Endometrium (tissue), 2 donors: ENCODE measurements around the gene TJAP1.
"Not testable (repeated sequence)": the region's sequence is repeated elsewhere in the genome, so short reads cannot be mapped to it uniquely, and the experiment has no call there.

Experiments used
- FAIRE-seq: peaks from 2 replicates; lab custom pipeline; 2012; peaks lifted over from hg19 to GRCh38; lab: Jason Lieb, UNC
- donor health status: control.
- donor health status: control.

Gene TJAP1

DNA sequence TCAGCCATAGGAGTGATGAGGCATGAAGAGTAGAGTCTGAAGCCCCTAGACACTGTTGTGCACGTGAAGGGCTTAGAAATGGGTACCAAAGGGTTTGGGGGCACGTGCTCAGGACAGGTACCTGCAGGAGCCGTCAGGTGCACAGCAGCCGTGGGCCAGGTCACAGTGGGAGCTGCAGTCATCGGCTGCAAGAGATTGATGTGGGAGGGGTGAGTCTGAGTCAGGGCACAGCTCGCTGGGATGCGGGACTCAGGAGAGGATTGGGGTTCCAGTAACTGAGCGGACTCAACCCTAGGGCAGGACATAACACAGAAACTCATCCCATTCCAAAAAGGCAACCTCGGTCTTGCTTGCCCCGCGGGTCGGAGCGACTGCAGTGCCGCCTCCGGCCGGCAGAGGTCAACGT is 23.1 kb upstream of the TJAP1 start:
- FAIRE-seq = no peak

DNA sequence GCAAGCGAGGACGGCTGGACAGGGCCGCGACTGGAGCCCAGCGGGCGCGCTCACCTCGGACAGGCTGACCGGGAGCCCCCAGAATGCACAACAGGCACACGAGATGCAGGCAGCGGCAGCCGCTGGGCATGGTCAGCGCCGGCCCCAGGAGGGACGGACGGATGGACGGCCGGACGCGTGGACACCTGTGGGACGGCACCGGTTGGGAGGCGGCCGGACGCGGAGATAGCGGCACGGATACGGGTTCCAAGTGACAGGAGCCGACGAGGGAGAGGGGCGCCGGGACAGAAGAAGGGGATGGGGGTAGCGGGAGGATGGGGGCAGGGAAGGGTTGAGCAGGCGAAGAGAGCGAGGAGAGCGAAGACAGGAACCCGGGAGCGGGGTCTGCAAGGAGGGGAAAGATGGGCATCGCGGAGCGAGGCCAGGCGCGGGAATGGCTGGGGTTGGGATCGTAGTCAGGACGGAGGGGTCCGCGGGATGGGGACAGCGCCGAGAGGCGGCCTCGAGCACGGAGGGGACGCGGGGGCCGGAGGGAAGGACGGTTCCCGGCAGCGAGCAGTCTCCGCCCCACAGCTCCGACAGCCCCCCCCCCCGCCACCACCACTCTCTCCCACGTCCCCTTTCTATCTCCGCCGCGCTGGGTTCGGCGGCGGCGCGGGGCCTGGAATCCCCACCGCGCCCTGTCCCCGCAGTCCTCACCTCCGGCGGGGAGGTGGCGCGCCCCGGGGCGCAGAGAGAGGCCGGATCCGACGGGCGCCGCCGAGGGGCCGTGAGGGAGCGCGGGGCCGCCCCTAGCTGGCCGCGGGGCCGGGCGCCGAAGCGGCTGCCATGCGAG is 22.5 kb upstream of the TJAP1 start:
- no peak for FAIRE-seq

DNA sequence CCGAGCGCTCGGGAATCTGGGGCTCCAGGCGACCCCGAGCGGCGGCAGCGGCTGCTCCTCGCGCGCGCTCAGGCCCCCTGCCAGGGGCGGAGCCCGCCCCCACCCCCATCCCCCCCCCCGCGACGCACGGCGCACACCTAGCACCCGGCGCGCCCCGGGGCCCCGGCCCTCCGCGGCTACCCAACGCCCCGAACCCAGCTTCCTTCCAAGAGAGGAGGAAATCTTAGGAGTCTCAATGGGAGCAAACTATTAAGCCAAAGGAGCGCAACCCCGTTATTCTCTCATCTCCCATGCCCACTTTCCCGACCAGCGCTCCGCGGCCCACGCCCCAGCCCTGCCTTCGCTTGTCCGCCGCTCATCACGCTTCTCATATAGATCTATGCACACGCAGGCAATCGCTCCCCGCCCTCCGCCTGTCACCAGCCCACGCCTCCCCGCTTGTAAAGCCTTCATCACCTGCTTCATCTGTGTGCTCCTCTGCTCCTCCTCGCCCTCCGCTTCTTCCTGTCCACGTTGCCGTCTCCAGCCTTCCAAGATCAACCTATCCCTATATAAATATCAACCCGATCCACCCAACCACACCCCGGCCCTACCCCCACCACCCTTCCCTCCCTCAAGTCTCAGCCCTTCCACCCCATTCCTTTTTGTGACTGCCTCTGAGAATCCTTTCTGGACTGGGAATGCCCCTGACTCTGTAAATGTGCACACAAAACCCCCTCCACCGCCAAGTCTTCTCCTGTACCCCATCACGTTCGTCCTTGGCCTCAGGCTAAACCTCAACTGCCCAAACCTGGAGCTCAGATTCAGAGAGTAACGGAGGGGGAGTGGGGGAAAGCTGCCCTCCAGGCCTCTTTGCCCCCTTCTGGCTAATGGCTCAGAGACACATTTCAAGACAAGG is 21.6 kb upstream of the TJAP1 start, which contains the start of gene DLK2:
Gene DLK2 (minus strand): TSS at position 18 of the 898 bp plus-strand sequence. CDS start 723 bp downstream, outside the sequence.
- FAIRE-seq = no peak

DNA sequence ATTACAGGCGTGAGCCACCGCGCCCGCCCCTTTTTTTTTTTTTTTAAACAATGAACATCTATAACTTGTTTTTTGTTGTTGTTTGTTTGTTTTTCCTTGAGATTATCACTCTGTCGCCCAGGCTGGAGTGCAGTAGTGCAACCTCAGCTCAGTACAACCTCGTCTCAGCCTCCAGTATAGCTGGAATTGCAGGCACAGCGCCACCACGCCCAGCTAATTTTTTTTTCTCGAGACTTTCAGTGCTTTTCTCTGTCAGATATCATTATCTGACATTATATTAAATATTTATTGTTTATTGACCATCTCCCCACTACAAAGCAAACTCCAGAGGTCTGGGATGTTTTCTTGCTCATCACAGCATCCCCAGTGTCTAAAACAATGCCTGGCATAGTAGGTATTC is 19.7 kb upstream of the TJAP1 start:
- FAIRE-seq = no peak

DNA sequence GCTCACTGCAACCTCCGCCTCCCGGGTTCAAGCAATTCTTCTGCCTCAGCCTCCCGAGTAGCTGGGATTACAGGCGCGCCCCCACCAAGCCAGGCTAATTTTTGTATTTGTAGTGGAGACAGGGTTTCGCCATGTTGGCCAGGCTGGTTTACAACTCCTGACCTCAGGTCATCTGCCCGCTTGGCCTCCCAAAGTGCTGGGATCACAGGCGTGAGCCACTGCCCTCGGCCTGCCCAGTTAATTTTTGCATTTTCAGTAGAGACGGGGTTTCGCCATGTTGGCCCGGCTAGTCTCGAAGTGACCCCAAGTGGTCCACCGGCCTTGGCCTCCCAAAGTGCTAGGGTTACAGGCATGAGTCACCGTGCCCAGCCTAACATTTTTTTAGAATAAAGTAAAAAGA is 19.2 kb upstream of the TJAP1 start:
- not testable (repeated sequence) for FAIRE-seq

DNA sequence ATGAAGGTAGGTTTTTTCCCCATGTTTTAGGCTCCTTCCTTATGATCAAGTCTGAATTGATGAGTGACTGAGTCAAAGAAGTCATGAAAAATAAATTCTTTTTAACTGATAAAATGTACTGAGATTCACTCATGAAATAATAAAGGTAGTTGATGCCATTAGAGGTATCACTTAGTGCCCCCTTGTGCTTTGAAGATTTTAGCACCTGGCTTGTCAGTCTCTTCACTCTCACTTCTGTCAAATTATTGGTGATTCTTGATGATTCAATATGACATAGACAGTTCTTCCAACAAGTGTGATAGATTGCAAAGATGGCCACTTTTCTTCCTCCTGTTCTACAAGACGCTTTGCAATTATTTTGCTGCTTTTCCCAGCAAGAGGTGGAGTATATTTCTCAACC is 17.8 kb upstream of the TJAP1 start:
- no peak for FAIRE-seq

DNA sequence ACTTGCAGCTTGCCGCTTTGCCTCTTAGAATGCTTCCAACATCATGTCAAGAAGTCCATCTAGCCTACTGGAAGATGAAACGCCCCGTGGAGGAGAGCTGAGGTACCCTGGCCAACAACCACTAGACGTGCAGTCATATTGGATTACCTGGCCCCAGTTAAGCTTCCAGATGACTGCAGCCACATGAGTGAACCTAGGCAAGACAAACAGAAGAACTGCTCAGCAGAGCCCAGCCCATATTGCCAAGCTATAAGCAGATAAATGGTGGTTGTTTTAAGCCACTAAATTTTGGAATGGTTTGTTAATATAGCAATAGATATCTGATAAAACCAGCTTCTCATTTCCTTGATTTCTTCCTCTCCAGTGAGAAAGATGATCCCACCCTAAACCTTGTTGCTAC is 17.3 kb upstream of the TJAP1 start:
- no peak for FAIRE-seq

DNA sequence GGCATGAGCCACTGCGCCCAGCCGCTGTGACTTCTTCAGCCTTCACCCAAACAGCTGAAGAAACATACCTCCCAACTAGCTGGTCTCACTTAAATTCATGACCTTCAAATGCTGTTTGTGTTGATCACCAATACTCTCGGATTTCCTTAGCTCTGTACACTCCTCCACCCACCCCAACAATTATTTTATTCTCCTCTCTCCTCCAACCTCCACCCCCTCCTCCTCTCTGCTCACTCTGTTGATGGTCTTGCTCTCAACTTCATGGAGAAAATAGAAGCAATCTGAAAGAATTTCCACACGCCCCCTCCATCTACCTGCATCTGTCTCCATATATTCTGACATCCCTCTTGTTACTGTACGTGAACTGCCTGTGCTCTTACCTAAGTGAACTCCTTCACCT is 15.4 kb upstream of the TJAP1 start:
- no peak for FAIRE-seq

DNA sequence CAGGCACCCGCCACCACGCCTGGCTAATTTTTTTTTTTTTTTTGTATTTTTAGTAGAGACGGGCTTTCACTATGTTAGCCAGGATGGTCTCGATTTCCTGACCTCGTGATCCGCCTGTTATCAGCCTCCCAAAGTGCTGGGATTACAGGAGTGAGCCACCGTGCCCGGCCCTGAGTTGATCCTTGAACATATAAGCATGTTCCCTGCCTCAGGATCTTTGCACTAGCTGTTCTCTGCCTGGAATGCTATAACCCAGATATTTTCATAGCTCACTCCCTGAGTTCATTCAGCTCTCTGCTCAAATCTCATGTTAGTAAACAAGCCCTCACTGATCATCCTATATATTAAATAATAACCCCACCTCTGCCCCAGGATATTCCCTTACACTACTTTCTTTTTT is 13.0 kb upstream of the TJAP1 start:
- no peak for FAIRE-seq

DNA sequence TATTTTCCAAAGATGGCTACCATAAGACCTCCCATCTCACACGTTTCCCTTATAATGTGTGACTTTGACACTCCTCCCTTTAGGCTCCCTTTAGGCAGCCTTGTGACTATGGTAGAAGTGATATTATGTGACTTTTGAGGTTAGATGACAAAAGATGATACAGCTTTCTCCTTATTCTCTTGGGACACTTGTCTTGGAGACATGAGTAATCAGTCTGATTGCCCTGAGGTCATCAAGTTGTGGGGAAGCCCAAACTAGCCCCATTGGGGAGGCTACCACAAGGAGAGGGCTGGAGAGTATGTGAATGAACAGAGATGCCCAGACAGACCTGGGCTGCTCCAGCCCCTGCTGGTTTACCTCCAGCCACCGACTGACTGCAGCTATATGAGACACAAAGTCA is 11.4 kb upstream of the TJAP1 start:
- FAIRE-seq = no peak

DNA sequence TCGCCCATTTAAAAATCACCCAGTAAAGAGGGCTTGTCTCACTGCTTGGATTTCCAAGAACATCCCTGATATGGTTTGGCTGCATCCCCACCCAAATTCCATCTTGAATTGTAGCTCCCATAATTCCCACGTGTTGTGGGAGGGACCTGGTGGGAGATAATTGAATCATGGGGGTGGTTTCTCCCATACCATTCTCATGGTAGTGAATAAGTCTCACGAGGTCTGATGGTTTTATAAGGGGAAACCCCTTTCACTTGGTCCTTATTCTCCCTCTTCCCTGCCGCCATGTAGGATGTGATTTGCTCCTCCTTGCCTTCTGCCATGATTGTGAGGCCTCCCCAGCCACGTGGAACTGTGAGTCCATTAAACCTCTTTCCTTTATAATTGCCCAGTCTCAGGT is 10.1 kb upstream of the TJAP1 start:
- not testable (repeated sequence) for FAIRE-seq

DNA sequence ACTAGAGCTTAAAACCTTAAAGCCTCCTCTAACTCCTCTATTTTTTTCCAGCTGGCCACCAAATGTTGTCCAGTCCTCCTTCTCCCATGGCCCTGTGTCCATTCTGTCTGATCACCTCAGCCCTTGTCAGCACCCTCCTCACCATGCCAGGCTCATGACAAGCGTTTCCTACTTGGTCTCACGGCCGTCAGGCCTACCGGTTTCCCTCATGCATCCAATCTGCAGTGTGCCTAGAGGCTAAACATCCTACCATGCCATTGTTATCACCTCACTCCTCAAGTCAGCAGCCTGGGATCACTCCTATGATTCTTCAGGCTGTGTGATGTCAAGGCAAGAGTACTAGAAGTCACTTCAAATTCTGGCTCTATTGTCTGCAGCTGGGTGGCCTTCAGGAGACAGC is 9.6 kb upstream of the TJAP1 start:
- no peak for FAIRE-seq

DNA sequence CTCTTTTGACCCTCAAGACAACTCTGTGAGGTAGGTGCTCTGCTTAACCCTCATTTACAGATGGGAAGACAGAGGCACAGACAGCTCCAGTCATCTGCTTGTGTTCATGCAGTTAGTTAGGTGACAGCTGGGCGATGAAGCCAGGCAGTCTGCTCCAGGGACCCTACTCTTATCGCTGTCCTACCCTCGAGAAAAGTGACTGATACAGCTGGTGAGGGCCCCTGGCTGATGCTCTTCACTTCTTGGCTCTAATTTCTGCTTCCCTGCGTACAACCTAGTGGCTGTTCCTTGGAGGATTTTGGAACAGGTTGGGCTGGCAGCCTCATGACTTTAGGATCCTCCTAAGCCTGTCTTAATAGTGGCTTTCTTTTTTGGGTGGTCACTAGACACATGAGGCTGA is 9.1 kb upstream of the TJAP1 start:
- FAIRE-seq = no peak

DNA sequence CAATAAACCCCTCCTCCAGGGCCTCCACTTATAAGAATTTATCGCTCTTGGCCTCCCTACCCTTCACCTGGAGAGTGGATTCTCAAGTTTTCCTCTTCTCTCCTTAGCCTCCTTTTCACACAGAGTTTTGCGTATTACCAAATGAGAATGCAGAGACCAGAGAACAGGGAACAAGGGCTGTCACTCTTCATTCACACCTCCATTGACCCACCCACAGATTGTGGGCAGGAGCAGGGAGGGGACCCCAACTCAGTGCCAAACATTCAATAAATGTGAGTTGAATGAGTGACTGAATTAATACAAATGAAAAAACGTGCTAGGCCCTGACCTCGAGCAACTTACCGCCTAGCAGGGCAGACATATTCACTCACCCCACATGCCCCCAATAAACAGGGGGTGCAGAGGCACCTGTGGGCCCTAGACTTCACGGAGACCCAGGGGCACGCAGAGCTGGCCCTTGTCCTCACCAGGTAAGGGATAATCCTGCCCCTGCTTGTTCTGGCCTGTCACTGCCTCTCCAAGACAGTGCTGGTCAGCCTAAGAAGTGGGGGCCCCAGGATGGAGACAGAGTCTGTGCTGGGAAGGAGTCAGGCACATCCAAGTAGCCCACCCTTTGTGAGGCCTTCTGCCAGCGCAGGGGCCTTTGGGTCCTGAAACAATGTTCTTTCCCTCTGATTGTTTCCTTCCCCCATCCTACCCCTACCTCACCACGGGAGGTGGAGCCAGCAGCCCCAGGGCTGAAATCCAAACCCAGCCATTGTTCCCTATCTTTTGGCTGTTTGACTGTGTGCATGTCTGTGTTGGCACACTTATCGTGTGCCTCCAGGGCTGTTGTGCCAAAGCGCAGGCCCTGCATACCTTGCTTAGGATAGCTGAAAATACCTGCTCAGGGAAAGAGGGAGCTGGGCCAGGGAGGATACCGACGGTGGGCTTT is 8.4 kb upstream of the TJAP1 start:
- no peak for FAIRE-seq

DNA sequence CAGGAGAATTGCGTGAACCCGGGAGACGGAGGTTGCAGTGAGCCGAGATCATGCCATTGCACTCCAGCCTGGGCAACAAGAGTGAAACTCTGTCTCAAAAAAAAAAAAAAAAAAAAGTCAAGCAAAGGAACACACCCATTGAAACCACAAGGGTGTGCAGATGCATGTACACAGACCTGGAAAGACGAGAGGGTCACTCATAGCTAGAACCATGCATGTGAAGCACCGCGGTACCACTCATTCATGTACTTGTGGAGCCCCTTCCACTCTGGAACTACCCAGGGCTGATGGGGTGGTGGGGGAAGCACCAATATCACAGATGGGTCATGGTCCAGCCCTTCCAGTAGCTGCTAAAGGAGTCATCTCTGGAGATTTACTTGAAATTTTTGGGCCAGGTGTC is 7.4 kb upstream of the TJAP1 start:
- no peak for FAIRE-seq

DNA sequence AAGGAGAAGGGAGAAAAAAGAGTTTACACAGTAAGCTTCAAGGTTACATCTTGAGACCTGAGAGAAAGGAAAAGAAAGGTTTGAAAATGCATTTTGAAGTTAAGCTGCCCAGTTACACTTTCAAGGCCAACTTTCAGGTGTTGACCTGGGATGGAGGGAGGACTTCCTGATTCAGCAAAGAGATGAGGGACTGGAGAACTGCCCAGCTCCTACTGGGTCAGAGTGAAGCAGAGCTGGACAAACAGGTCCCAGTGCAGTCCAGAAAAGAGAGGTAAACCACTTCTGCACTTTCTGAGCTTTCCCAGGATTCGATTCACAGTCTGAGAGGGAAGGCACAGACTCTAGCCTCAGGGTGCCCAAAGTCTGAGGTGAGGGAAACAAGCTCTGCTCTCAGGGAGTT is 6.0 kb upstream of the TJAP1 start:
- FAIRE-seq = no peak

DNA sequence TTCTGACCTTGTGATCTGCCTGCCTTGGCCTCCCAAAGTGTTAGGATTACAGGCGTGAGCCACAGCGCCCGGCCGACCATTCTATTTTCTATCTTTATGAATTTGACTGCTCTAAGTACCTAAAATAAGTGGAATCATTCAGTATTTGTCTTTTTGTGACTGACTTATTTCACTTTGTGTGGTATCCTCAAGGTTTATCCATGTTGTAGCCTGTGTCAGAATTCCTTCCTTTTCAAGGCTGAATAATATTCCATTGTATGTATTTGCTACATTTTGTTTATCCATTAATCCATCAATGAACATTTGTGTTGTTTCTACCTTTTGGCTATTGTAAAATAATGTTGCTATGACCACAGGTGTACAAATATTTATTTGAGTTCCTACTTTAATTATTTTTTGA is 4.9 kb upstream of the TJAP1 start:
- FAIRE-seq = no peak

DNA sequence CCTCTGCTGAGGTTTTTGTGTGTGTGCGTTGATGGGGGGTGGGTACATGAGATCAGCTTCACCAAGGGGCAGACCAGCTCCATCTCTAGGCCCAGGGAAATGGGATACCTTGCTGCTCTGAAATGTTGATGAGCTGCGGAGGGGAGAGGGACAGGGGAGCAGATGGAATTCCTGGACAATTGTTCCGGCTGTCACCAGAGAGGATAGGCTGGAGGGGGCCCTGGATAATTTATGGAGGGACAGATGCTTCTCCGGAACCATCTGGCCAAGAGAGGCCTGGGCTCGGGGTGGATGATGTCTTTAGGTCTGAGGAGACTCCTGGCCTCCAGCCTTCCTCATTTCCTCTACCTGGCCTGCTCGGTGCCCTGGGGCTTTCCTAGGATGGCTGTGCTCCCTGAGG is 1.9 kb upstream of the TJAP1 start:
- no peak for FAIRE-seq

DNA sequence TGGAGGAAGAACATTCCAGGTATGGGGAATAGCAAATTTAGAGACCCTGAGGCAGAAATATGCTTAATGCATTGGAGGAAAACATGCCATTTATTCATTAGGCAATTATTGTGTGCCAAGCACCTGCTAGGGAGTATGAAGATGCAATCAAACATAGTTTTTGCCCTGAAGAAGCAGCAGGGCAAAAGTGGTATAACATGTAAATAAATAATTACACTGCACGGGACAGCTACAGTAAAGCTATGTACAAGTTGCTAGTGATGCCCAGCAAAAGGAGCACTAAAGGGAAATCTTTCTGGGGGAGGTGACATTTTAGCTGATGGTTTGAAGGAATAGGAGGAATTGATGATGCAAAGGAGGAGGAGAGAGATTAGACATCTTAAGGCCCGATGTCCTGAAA is 624 bp upstream of the TJAP1 start:
- FAIRE-seq = no peak

DNA sequence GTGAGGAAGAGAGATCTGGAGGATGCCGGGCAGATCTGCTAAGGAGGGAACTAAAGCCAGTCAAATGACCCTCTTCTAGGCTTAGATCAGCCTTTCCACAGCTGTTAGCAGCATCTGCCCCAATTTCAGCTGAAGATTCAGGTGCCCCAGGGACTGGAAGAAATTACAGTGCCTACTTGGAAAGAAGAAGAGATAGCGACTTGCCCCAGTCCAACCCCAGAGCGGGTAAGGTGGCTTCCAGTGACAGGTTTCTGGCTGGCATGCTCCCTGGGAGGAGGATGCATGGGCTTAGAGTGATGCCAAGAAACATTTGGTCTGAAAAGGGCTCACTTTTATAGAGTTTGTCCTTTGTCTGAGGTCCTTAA is 620 bp downstream of the TJAP1 start:
- no peak for FAIRE-seq

DNA sequence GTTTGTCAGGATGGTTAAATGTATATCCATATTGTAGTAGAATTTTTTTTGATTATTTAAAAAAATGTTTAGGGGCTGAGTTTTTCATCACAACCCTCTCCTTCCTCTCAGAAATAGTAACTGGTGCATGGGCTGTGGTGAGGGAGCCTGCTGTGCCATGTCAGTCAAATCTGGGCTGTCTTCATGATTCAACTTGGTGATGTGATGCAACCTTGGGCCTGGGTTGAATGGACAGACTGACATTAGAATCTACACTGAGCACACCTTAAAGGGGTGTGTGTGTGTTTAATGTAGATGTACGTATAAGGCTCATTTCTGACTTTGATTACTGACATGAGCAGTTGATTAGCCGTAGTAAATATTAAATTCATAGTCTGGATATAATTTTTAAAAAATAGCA is 3.7 kb downstream of the TJAP1 start:
- no peak for FAIRE-seq

DNA sequence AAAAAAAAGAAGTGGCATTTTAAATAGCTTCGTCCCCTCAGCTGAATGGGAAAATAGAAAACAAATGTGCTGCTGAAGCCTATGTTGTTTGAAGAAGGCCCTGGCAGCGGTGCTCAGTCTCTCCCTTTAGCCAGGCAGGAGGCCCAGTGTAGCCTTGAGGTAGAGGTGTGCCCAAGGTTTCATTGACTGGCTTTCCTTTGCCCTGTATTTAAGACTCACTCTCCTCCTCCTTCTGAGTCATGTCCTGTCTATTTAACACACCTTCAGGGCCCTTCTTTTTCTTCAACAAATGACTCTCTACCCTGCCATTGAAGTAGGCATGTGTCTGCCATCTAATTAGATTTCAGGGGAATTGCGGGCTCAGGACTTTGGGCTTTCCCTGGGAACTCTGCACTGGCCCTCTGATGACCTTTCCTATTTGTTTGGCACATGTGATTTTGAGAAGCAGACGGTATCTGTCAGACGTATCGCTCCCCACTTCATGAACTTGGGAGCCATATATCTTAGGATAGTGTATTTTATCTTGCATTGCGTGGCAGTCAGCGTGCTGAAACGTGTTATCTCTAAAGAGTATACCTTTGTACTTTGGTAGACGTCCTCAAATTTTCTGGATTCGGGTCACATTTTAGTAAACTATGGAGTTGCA is 4.3 kb downstream of the TJAP1 start:
- no peak for FAIRE-seq
